Peyer's patch (tissue), 4 donors: Measurements from ENCODE around the gene MYCN.

Experiments
- POLR2A ChIP-seq, 2 donors: fragments of 450-650 bp; IDR thresholded peaks; one replicate each; pipeline ENCODE4 v1.5.1; 2017; ENCODE audit warnings: antibody characterized with exemption in 2 of 2, mild to moderate bottlenecking in 2 of 2, moderate library complexity in 2 of 2
- TF ChIP-seq, protein P1 (sequence below), 6 experiments: fragments of 450-650 bp in 4 of 6; fragments of 200-600 bp in 2 of 6; sonication (generic) in 1 of 6; IDR thresholded peaks; one replicate each; pipeline ENCODE4 v1.5.1; 2017 to 2019; ENCODE audit warnings: antibody characterized with exemption in 6 of 6, mild to moderate bottlenecking in 3 of 6, moderate library complexity in 1 of 6

DNA sequence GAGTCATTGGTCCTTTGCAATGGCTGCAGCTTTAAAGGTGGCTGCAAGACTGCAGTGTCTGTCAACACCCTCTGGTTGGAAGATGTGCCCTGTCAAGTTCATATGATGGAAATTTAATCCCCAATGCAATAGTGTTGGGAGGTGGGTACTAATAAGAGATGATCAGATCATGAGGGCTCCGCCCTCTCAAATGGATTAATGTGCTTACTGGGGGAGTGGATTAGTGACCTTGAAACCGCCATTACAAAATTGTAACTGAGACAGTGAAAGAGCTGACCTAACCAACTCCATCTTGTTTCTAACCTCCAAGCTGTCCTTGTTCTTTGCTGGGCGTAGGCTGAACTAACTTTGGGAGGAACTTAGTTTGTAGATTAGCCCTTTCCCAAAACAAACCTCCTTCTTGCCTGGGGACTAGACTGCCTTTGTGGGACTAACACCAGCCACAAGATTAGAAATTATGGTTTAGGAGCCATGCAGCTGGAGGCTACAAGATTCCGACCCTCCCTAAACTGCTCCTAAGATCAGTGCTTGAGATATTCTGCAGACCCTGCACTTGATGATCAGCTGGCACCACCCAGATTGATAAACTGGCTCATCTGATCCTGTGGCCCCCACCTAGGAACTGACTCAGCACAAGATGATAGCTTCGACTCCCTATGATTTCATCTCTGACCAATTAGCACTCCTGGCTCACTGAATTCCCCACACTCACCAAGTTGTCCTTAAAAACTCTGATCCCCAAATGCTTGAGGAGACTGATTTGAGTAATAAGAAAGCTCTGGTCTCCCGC, 13.7 kb downstream of the MYCN start:
- TF ChIP-seq, protein P1, sequence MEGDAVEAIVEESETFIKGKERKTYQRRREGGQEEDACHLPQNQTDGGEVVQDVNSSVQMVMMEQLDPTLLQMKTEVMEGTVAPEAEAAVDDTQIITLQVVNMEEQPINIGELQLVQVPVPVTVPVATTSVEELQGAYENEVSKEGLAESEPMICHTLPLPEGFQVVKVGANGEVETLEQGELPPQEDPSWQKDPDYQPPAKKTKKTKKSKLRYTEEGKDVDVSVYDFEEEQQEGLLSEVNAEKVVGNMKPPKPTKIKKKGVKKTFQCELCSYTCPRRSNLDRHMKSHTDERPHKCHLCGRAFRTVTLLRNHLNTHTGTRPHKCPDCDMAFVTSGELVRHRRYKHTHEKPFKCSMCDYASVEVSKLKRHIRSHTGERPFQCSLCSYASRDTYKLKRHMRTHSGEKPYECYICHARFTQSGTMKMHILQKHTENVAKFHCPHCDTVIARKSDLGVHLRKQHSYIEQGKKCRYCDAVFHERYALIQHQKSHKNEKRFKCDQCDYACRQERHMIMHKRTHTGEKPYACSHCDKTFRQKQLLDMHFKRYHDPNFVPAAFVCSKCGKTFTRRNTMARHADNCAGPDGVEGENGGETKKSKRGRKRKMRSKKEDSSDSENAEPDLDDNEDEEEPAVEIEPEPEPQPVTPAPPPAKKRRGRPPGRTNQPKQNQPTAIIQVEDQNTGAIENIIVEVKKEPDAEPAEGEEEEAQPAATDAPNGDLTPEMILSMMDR (IDR thresholded peaks at IDR 0.05): no peak
- no peak for TF ChIP-seq POLR2A (IDR thresholded peaks at IDR 0.05)
